Measurements from ENCODE around the gene MRPS26.
"Not testable (repeated sequence)": the region's sequence is repeated elsewhere in the genome, so short reads cannot be mapped to it uniquely, and the experiment has no call there.

Gene MRPS26

DNA sequence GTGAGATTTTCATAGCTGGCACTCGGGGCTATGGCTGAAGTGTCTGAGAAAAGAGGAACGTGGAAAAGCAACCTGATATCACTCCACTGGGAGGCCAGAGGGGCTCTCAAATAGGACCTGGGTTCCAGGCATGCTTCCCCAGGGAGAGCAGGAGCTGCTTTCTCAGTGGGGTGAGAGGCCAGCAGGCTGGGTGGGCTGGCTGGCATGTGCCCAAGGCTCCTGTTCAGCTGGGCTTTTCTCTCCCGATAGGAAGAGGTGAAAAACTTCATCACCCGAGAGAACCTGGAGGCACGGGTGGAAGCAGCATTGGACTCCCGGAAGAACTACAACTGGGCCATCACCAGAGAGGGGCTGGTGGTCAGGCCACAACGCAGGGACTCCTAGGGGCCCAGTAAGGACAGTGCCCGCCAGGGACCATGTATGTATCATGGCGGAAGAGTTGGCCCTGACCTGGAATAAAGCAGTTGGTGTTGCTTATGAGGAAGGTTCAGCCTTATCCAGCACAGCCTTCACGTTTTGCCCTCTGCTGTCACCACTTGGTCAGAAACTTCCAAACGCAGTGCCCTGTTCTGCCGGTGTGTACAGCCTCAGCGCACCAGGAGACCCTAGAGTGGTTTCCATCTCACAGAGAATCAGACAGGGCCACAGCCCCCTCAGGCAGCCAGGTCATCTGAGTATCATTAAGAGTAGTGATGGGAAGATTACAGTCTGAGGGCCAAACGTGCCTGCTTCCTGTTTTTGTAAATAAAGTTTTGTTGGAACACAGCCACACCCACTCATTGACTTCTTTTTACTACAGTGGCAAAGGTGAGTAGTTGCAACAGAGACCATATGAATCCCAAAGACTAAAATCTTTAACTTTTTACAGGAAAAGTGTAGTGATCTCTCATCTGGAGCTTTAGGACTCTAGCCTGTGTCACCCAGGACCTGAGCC lies 1.9 kb downstream of the MRPS26 start:
- no peak for DNase-seq

DNA sequence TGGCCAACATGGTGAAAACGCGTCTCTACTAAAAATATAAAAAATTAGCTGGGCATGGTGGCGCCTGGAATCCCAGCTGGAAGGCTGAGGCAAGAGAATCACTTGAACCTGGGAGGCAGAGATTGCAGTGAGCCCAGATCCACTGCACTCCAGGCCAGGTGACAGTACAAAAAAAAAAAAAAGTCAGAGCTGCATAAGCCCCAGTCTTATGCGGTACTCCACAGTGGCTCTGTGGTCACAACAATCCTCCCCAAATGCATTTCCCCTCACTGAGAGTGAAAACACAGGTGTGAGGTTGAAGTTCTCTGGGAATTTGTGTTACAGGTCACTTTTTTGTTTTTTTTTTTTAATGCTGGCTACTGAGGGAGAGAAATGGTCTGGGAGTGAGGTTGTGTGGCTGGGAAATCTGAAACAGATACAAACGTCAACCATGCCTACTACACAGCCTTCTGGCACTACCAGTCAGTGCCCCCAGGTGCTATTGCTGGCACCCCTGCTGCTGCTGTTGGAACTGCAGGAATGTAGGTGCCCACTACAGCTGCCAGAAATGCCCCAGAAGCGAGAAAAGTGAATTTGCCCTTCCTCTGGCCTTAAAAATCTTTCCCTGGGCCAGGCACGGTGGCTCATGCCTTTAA lies 5.7 kb downstream of the MRPS26 start:
- no peak for TF ChIP-seq GATA1 (IDR thresholded peaks at IDR 0.05; ENCODE audit: low read depth, low read length)
- no peak for TF ChIP-seq POLR2A (IDR thresholded peaks at IDR 0.05; ENCODE audit: low read length)

More for the DNA sequence above, 1.9 kb downstream of the MRPS26 start:
- TF ChIP-seq POLR2A (IDR thresholded peaks at IDR 0.05; ENCODE audit: low read length) (no peak), GATA1 (IDR thresholded peaks at IDR 0.05; ENCODE audit: low read depth, low read length) (no peak)

DNA sequence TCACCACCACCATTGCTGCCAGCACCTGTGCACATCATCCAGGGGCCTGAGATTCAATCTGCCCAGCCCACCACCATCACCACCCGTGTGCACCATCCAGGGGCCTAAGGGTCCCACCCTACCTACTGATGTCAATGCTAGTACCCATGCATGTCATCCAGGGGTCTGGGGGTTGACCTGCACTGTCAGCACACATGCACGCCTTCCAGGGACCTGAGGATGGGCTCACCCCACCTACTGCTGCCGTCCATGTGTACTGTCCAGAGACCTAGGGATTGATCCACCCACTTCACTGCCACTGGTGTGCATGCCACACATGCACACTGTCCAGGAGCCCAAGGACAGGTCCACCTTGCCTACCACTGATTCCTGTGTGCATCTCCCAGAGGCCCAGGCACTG lies 13.6 kb downstream of the MRPS26 start:
- DNase-seq: no peak
- TF ChIP-seq GATA1 (IDR thresholded peaks at IDR 0.05; ENCODE audit: low read depth, low read length) (no peak), POLR2A (IDR thresholded peaks at IDR 0.05; ENCODE audit: low read length) (no peak)

More for the DNA sequence above, 5.7 kb downstream of the MRPS26 start:
- no peak for DNase-seq

DNA sequence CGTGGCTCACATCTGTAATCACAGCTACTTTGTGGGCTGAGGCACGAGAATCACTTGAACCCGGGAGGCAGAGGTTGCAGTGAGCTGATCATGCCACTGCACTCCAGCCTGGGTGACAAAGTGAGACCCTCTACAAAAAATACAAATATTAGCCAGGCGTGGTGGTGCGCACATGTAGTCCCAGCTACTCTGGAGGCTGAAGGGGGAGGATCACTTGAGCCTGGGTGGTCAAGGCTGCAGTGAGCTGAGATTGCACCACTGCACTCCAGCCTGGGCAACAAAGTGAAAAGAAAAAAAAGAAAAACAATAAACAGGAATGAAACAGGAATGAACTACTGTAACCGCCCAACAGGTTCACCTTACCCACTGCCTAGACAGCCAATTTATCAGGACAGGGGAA lies 18.3 kb downstream of the MRPS26 start:
- not testable (repeated sequence) for DNase-seq

DNA sequence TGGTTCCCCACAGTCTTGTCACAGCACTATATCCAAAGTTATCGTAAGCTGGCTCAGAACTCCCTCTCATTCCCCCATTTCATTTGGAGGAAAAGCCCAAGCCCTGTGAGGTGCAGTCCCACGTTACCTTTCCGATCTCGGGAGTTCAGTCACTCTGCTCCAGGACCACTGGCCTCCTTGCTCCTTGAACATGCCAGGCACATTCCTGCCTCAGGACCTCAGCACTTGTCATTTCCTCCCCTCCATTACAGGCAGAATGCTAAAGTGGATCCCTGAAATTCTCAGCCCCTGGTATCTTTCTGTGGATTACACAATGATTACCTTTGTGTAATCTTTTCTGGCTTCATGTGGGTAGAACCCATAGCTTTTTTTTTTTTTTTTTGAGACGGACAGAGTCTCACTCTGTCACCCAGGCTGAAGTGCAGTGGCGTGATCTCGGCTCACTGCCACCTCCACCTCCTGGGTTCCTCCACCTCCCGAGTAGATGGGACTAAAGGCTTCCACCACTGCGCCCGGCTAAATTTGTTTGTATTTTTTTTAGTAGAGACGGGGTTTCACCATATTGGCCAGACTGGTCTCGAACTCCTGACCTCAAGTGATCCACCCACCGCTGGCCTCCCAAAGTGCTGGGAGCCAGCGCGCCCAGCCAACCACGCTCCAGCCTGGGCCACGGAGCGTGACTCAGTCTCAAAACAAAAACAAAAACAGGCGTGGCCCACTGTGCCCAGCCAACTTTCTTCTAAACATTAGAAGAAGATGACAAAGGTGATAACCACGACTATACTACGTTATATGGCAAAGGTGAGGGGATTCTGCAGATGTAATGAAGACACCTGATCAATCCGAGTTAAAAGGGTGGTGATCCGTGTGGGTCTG lies 21.5 kb downstream of the MRPS26 start:
- no peak for TF ChIP-seq GATA1 (IDR thresholded peaks at IDR 0.05; ENCODE audit: low read depth, low read length)
- no peak for DNase-seq

DNA sequence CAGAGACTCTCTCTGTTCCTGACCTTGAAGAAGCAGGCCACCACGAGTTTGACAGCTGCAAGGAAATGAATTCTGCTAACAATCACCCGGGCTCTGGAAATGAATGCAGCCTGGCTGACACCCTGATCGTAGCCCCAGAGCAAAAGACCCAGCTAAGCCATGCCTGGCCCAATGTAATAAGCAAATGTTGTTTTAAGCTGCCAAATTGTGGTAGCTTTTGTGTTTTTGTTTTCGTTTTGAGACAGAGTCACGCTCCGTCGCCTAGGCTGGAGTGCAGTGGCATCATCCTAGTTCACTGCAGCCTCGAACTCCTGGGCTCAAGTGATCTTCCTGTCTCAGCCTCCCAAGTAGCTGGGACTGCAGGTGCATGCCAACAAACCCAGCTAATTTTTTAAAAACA lies 22.2 kb downstream of the MRPS26 start:
- no peak for DNase-seq
- no peak for TF ChIP-seq GATA1 (IDR thresholded peaks at IDR 0.05; ENCODE audit: low read depth, low read length)
- TF ChIP-seq POLR2A (IDR thresholded peaks at IDR 0.05; ENCODE audit: low read length): no peak

DNA sequence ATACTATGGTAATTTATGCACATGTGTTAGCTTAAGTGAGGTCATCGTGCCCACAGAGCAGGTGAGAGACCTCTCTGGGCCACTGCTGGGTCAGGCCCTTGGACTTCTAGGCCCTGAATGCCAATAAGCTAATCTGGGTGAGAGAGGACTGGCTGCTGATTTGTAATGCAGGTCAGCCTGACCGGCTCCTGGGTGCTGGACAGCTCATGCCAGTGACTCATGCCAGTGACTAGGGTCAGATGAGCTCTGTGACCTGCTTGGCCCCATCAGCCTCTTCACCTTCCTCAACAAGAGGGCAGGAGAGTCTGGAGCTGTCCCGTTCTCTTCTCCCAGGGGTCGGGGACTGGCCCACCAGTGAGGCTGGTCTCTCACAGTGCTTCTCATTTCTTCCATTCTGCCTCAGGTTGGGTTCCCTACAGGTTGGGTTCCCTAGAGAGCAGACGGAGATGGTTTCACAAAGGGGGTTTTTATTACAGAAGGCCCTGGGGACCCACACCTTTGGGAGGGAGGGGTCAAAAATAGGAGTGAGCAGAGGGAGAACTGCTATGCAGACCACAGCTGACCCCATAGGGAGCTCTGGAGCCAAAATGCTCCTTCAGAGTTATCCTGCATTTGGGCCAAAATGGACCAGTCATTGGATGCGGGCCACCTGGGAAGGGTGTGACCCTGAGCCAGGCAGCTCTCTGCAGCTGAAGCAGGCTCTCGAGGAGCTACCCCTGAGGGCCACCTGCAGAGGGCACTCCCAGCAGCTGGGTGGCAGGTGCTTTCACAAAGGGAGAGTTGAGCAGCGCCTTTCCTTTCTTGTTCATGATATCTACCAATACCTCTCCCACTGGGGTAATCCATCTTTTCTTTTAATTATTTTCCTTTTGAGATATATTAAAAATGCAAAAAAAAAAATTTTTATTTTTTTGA lies 23.4 kb downstream of the MRPS26 start:
- DNase-seq: no peak
- TF ChIP-seq GATA1 (IDR thresholded peaks at IDR 0.05; ENCODE audit: low read depth, low read length) (no peak), POLR2A (IDR thresholded peaks at IDR 0.05; ENCODE audit: low read length) (no peak)

DNA sequence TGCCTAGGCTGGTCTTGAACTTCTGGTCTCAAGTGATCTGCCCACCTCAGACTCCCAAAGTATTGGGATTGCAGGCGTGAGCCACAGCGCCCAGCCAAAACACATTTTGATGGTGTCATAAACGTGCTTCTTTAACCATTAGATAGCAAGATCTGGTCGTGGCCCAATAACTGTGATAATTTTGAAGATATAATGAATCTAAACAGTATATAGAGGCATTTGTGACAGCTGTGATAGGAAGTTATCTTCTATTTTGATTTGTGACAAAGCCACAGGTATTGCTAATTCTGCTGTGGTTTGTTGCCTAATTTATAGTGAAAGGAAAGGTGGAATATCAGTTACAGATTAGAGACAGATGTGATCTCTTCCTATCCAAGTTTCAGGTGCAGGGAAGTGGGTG lies 24.9 kb downstream of the MRPS26 start:
- DNase-seq: no peak
- TF ChIP-seq POLR2A (IDR thresholded peaks at IDR 0.05; ENCODE audit: low read length) (no peak), GATA1 (IDR thresholded peaks at IDR 0.05; ENCODE audit: low read depth, low read length) (no peak)

DNA sequence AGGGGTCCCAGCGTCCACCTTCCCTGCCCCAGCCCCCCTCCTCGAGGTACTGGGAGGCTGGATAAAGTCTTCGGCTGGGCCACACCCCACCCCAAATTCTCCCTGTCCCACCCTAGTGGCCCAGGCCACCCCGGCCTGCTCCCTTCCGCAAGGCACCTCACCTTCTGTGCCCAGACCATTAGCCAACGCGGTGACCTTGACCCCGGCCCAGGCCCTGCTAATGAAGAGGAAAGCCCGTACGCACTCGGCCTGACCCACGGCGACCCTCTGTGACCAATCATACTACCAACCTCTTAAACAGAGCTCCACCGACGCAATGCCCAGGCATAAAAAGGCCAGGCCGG lies 25.4 kb downstream of the MRPS26 start:
- no peak for DNase-seq
- no peak for TF ChIP-seq POLR2A (IDR thresholded peaks at IDR 0.05; ENCODE audit: low read length)
- no peak for TF ChIP-seq GATA1 (IDR thresholded peaks at IDR 0.05; ENCODE audit: low read depth, low read length)

DNA sequence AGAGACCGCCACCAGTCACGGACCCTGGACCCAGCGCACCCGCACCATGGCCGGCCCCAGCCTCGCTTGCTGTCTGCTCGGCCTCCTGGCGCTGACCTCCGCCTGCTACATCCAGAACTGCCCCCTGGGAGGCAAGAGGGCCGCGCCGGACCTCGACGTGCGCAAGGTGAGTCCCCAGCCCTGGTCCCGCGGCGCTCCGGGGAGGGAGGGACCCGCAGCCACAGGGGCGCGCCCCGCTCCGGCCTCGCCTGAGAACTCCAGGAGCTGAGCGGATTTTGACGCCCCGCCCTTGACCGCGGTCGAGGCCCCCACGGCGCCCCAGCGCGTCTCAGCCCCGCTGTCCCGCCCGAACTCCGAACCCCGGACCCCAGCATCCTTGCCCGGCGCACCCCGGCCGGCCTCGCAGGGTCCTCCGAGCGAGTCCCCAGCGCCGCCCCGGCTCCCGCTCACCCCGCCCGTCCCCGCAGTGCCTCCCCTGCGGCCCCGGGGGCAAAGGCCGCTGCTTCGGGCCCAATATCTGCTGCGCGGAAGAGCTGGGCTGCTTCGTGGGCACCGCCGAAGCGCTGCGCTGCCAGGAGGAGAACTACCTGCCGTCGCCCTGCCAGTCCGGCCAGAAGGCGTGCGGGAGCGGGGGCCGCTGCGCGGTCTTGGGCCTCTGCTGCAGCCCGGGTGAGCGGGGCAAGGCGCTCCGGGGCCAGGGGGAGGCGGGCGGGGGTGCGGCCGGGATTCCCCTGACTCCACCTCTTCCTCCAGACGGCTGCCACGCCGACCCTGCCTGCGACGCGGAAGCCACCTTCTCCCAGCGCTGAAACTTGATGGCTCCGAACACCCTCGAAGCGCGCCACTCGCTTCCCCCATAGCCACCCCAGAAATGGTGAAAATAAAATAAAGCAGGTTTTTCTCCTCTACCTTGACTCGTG lies 26.0 kb downstream of the MRPS26 start, which contains the start of gene OXT:
OXT (plus strand) TSS at position 11 of the 920 bp plus-strand sequence; CDS start at position 47, 36 bp downstream.
- no peak for TF ChIP-seq POLR2A (IDR thresholded peaks at IDR 0.05; ENCODE audit: low read length)
- TF ChIP-seq GATA1 (IDR thresholded peaks at IDR 0.05; ENCODE audit: low read depth, low read length): no peak
- no peak for DNase-seq

DNA sequence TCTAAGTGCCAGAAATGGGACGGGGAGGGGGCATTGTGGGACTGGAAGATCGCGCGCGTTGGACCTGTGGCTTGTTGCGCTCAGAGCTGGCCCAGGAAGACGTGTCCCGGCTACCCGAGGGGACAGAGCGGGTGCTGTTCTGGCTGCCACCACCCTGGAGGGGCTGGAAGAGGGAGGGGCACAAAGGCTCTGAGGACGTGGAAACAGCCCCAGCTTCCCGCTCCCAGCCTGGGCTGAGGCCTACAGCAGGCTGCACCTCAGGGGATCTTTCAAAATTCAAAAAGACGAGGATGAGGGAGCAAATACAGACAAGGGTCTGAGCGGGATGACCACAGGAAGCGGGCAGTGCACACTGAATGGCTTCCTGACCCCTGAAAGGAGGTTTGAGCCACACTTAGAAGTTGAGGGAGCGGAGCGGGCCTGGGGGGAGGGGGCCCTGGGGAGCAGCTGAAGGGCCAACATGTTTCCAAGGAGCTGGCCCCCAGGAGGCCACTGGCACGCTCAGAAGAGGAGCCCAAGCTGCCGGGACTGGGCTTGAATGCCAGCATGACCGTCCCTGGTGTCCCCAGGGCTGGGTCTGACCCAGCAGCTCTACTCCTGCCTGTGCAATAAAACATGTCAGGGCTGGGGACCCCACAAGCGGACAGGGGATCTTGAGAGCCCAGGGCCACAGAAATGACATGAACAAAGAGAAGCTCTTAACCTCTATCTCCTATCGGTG lies 26.8 kb downstream of the MRPS26 start:
- TF ChIP-seq GATA1 (IDR thresholded peaks at IDR 0.05; ENCODE audit: low read depth, low read length) (no peak), POLR2A (IDR thresholded peaks at IDR 0.05; ENCODE audit: low read length) (no peak)
- DNase-seq: no peak

DNA sequence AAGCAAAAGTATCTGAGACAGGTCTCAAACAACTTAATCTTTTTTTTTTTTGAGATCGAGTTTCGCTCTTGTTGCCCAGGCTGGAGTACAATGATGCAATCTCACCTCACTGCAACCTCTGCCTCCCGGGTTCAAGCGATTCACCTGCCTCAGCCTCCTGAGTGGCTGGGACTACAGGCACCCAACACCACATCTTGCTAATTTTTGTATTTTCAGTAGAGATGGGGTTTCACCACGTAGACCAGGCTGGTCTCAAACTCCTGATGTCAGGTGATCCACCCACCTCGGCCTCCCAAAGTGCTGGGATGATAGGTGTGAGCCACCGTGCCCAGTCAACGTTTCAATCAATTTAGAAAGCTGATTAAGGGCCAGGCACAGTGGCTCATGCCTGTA lies 27.4 kb downstream of the MRPS26 start:
- not testable (repeated sequence) for DNase-seq

All from erythroblast (primary cell).